GM21825 (cell line): ENCODE measurements around the gene ATPAF1.

Source experiments
- ATAC-seq: cut with Tn5 transposase; IDR thresholded peaks from one replicate; pipeline ENCODE4 v1.9.1; 2021; ENCODE audit warnings: mild to moderate bottlenecking, moderate library complexity; ENCODE audit not compliant: unreplicated experiment

The ATPAF1 gene

DNA sequence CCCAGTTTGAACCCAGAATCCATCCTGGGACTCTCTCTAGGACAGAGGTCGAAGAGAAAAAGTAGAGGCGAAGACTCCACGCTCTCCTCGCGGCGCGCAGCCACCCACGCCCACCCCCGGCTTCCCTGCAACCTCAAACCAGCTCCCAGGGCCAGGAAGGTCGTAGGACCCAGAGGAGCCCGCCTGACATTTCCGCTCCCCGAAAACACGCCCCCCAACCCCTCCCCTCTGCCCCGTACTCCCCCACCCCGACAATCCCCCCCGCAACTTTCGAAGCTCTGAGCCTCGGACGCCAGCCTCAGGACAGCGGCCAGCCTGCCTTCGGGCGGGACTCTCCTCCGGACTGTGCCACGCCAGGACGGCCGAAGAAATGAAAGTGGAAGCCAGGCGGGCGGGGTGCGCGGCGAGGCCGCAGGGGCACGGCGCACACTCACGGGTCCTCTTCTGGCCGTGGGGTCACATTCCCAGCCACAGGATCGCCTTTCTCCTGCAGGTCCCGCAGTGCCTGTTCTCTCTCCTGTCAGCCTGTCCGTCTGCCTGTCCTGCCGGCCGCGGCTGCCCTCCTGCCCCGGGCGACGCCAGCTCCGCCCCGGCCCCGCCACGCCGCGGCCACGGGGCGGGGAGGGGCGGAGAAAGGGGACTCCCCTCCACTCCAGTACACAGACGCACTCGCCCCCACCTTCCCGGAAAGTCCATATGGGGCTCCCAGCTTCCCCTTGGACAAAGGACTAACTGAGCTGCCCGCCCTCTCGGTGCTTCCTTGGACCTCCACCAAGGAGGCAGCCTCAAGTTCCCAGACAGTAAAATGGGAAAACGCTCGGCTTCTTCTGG lies 51.7 kb downstream of the ATPAF1 start, which contains the start of gene MOB3C:
Gene MOB3C, minus strand, starts transcription at position 535 of the 831 bp plus-strand sequence. CDS start 3,490 bp downstream, outside the sequence.
- peak; percentile 57 for ATAC-seq

GRCh38 chr1:46615735-46616134 lies 52.4 kb downstream of the ATPAF1 start:
- no peak for ATAC-seq

GRCh38 chr1:46615088-46615487 lies 53.1 kb downstream of the ATPAF1 start:
- no peak for ATAC-seq

DNA sequence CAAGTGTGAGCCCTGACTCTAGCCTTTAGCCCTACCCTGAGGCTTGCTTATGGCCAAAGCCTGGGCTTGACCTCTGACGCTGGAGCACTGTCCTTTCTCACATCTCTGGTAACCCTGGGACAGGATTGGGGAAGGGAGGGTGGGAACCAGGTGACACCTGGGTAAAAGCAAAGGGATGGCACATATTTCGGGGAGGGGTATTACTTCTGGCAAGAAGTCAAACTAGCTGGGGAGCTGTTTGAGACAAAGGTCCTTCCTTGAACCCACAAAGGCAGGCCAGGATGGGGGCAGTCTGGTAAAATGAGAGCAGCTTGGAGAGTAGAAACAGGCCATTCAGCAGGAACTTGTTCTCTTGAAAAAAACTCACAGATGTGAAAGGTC lies 53.6 kb downstream of the ATPAF1 start:
- ATAC-seq, result no peak

DNA sequence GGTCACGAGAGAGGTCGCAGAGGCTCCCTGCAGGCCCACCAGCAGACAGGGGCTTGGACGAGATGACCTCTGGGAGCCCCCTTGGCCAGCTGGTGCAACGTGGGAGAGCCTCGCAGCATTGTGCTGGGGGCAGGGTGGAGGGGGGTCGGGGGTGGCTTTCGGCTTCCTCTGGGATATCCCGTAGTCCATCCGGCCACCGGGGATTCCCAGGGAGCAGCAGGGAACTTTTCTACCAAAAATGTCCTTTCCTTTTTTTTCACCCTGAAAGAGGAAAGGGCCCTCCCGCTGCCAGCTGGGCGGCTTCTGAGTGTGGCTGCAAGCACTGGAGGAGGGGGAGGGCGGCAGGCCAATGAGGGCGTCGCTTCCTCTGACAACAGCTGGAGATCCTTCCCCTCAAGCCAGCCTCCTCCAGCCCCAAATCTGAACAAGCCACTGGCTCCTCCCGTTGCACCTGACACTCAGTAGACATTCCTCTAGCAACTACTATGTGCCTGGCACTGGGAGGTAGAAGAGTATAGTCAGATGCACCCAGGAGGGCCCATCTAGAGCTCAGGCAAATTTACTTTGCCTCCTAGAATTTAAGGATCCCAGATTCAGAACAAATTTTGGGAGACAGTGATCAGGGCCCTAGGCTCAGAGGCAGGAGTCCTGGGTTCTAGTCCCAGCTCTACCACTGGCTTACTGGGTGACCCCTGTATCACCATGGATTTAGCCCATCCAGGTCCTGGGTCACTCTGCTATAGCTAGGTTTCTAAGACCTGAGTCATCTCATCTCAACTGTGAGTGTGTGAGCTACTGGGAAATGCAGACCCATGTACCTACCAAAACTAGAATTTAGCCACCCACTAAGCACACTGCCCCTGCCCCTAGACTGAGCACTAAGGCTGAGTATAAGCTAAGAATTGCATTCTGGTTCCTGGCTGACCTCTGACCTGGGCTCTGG lies 54.2 kb downstream of the ATPAF1 start:
- ATAC-seq, result peak; percentile 58

- ATAC-seq, result no peak
Observed at GRCh38 chr1:46612937-46613660, 55.1 kb downstream of the ATPAF1 start.

GRCh38 chr1:46611691-46612221 lies 56.4 kb downstream of the ATPAF1 start:
- ATAC-seq, result no peak

DNA sequence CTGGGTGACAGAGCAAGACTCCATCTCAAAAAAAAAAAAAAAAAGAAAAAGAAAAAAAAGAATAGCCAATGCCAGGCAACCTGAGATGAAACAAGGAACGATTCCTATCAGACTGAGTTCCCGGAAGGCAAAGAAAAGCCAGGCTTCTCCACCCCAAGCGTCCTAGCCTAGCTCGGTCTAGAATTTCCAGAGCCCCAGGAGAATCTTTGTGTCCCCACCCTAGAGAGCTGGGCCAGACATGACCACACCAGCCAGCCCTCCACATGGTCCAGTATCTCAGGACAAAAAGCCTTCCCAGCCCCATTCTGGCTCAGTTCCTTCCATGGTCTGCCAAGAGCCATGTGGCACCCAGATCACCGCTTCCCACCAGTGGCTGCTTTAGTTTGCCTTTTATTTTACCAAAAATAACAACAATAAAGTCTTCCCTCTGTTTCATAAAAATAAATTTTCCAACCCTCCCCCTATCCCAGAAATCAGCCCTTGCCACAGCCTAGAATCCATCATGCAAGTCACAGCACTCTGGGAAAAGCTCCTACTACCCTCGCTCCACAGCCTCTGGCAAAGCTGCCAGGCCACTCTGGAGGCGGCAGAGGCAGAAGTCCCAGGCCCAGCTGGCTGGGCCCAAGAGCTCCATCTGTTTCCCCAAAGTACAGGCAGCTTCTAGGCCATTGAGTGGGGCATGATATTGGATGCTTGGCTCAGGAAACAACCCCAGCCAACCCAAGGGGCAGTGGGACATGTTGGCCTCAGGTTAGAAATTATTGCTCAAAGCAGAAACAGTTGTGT lies 60.6 kb downstream of the ATPAF1 start:
- ATAC-seq, result no peak

- no peak for ATAC-seq
Observed at GRCh38 chr1:46606255-46606965, 61.8 kb downstream of the ATPAF1 start.

- no peak for ATAC-seq
Observed at GRCh38 chr1:46605232-46605631, 62.9 kb downstream of the ATPAF1 start.

GRCh38 chr1:46603858-46604549 lies 64.2 kb downstream of the ATPAF1 start, which contains the start of gene MKNK1:
TSS of gene MKNK1 (minus strand) at chr1:46604268. CDS start at chr1:46583327, 20,941 bp downstream.
- ATAC-seq, result peak; percentile 93

DNA sequence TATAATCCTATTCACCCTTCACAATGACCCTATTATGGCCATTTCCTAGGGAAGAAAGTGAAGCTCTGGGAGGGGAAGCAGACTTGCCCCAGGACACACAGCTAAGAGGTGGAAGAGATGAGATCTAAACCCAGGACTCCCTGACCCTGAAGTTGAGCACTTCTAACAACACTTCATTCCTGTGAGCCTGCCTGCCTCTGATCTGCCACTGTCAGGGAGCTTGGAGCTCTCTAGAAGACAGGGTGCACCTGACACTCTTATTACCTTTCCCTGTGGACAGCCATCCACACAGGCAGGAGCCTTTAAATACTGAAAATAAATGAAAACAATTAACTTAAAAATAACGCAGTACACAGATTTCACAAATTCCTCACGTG lies 64.7 kb downstream of the ATPAF1 start:
- ATAC-seq, result no peak

DNA sequence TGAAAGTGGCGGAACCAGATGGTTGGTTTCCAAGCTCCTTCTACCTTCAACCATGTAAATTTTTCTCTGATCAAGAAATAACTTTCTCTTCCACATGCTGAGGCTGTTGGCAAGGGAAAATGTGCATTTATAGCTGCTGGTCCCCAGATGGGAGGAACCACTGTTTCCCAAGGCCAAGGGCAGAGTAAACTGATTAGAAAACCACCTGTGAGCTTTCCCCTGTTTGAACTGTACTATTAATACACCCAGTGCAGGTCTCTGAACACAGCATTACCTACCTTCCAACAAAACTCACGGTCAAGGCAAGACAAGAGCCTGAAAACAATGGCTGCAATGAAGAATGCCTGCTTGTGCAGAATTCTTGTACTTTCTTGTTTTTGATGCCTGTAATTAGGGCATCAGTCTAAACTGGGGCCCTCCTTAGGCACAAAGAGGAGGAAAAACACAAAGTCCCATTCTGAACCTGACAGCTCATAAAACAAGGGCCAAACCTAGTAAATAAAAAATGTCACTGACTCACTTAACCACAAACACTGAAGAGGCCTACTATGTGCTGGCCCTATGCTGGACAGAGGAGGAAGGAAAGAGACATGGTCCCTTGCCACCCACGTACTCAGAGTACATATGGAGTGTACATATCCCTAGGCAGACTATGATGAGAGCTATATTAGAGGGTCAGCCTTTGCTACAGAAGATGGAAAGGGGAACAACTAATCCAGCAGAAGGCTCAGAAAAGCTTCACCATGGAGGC lies 66.7 kb downstream of the ATPAF1 start:
- no peak for ATAC-seq

DNA sequence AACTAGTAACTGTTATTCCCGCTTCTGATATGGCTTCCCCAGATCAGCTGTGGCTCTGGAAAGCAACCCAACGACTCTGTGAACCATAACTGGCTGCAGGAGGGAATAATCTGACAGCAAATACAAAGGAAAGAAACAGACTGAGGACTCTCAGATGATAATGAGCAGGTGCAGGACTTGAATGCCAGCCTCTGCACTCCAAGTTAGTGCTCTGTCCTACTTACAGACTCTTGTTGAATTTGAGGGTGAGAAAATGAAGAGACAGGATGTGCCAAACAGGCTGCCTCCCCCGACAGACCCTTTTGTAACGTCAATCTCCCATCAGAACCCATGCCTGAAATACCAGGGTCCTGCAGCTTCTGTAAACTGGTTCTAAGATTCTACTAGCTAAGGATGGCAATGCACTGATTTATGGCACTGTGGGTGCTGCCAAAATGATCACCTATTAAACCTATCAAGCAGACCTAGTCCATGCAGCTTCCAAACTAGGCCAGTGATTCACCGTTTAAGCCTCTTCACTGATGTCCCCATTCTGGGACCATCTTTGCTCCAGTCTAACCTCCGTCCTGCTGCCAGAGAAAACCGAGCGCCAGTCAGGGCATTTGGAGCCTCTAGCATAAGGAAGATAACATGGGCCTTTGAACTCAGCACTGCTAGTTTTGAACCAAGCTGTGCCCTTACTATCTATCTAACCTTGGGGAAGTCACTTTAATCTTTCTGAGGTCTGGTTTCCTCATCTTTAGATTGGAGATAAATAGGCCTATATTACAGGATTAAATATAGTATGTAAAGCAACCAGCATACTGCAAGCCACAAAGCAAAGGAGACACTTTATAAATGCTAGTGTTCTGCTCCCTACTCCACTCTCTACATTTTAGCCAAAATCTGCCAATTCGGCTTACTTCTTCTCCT lies 68.8 kb downstream of the ATPAF1 start:
- no peak for ATAC-seq

GRCh38 chr1:46596846-46597245 lies 71.3 kb downstream of the ATPAF1 start:
- no peak for ATAC-seq

DNA sequence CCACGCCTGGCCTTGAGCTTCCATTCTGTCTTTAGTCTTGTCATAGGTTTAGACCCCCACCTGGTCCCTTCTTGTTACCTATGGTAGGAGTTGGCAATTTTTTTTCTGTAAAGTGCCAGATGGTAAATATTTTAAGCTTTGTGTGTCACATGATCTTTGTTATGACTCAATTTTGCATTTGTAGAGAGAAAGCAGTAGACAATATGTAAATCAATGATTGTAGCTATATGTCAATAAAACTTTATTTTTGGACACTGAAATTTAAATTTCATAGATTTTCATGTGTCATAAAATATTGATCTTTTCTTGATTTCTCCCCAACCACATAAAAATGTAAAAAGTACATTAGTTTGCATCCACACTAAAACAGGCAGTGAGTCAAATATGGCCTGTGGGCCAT lies 72.1 kb downstream of the ATPAF1 start:
- ATAC-seq, result no peak

- ATAC-seq, result no peak
Observed at GRCh38 chr1:46595127-46595526, 73.0 kb downstream of the ATPAF1 start.
